ENCODE data around the gene SURF4. TPM values are rescaled to one million over a fixed set of nuclear protein-coding genes. Genes with fewer than 3 reads are reported as not detected.

Gene SURF4
- total and polyA plus RNA-seq, 2 of the 13 experiments (the other 11 are each of a cell fraction or from before 2014, with no cell fraction given): 220 to 265 TPM

- TF ChIP-seq ZSCAN12 (CRISPR knock-in tag; IDR thresholded peaks at IDR 0.05) (peak; percentile 37; the same call in 1 of the 2 replicates), ASH2L (IDR thresholded peaks at IDR 0.05; ENCODE audit: insufficient read length, low read depth, low read length) (peak; percentile 99), WIZ (CRISPR knock-in tag; IDR thresholded peaks at IDR 0.05) (no peak), ZNF589 (CRISPR knock-in tag; conservative IDR thresholded peaks at IDR 0.05) (peak; percentile 92), NPAS2 (CRISPR knock-in tag; IDR thresholded peaks at IDR 0.05; ENCODE audit: borderline replicate concordance) (no peak), ZNF382 (CRISPR knock-in tag; IDR thresholded peaks at IDR 0.05; ENCODE audit: borderline replicate concordance) (no peak), KDM2A (CRISPR knock-in tag; IDR thresholded peaks at IDR 0.05; ENCODE audit: borderline replicate concordance, low read depth) (peak; percentile 87), EHMT2 (IDR thresholded peaks at IDR 0.05; ENCODE audit: borderline replicate concordance, low read depth, low read length) (no peak), DBP (CRISPR knock-in tag; IDR thresholded peaks at IDR 0.05; ENCODE audit: not compliant biosample characterization) (no peak), ZNF354B (CRISPR knock-in tag; IDR thresholded peaks at IDR 0.05) (no peak), NFKBIZ (CRISPR knock-in tag; IDR thresholded peaks at IDR 0.05) (peak; percentile 66), SNAPC5 (CRISPR knock-in tag; IDR thresholded peaks at IDR 0.05; ENCODE audit: borderline replicate concordance) (no peak), ZBTB39 (CRISPR knock-in tag; IDR thresholded peaks at IDR 0.05) (0 out of 2 replicates have a peak, but pooled peaks have one; percentile 31), MXD4 (CRISPR knock-in tag; IDR thresholded peaks at IDR 0.05) (peak; percentile 90)
- TF ChIP-seq, protein P1, sequence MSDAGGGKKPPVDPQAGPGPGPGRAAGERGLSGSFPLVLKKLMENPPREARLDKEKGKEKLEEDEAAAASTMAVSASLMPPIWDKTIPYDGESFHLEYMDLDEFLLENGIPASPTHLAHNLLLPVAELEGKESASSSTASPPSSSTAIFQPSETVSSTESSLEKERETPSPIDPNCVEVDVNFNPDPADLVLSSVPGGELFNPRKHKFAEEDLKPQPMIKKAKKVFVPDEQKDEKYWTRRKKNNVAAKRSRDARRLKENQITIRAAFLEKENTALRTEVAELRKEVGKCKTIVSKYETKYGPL (CRISPR knock-in tag; IDR thresholded peaks at IDR 0.05): no peak
- TF ChIP-seq, protein P2, sequence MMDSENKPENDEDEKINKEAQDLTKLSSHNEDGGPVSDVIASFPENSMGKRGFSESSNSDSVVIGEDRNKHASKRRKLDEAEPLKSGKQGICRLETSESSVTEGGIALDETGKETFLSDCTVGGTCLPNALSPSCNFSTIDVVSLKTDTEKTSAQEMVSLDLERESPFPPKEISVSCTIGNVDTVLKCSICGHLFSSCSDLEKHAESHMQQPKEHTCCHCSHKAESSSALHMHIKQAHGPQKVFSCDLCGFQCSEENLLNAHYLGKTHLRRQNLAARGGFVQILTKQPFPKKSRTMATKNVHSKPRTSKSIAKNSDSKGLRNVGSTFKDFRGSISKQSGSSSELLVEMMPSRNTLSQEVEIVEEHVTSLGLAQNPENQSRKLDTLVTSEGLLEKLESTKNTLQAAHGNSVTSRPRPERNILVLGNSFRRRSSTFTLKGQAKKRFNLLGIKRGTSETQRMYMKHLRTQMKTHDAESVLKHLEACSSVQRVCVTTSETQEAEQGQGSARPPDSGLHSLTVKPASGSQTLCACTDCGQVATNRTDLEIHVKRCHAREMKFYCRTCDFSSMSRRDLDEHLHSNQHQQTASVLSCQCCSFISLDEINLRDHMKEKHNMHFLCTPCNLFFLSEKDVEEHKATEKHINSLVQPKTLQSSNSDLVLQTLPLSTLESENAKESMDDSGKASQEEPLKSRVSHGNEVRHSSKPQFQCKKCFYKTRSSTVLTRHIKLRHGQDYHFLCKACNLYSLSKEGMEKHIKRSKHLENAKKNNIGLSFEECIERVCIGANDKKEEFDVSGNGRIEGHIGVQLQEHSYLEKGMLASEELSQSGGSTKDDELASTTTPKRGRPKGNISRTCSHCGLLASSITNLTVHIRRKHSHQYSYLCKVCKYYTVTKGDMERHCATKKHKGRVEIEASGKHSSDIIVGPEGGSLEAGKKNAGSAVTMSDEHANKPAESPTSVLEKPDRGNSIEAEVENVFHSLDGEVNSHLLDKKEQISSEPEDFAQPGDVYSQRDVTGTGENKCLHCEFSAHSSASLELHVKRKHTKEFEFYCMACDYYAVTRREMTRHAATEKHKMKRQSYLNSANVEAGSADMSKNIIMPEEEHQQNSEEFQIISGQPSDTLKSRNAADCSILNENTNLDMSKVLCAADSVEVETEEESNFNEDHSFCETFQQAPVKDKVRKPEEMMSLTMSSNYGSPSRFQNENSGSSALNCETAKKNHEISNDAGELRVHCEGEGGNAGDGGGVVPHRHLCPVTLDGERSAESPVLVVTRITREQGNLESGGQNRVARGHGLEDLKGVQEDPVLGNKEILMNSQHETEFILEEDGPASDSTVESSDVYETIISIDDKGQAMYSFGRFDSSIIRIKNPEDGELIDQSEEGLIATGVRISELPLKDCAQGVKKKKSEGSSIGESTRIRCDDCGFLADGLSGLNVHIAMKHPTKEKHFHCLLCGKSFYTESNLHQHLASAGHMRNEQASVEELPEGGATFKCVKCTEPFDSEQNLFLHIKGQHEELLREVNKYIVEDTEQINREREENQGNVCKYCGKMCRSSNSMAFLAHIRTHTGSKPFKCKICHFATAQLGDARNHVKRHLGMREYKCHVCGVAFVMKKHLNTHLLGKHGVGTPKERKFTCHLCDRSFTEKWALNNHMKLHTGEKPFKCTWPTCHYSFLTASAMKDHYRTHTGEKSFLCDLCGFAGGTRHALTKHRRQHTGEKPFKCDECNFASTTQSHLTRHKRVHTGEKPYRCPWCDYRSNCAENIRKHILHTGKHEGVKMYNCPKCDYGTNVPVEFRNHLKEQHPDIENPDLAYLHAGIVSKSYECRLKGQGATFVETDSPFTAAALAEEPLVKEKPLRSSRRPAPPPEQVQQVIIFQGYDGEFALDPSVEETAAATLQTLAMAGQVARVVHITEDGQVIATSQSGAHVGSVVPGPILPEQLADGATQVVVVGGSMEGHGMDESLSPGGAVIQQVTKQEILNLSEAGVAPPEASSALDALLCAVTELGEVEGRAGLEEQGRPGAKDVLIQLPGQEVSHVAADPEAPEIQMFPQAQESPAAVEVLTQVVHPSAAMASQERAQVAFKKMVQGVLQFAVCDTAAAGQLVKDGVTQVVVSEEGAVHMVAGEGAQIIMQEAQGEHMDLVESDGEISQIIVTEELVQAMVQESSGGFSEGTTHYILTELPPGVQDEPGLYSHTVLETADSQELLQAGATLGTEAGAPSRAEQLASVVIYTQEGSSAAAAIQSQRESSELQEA (CRISPR knock-in tag; IDR thresholded peaks at IDR 0.05; ENCODE audit: not compliant biosample characterization): peak; percentile 56
Observed at GRCh38 chr9:133417541-133418461, 41.9 kb upstream of the SURF4 start, which contains the start of gene REXO4 (continued).
